Suprapubic skin (tissue), 4 donors: ENCODE measurements around the gene FRY. TPM values are rescaled to one million over a fixed set of nuclear protein-coding genes. Genes with fewer than 3 reads are reported as not detected.

Experiments used
- DNase-seq, 2 donors: peaks; one replicate each; pipeline ENCODE4 v3.0.0-alpha.2; 2019; ENCODE audit warnings: low spot score in 2 of 2
- H3K27ac ChIP-seq: fragments of 200-600 bp; sonication (generic); one replicate; pipeline ENCODE4 v1.5.1; 2019
- H3K27me3 ChIP-seq: fragments of 200-600 bp; sonication (generic); one replicate; pipeline ENCODE4 v1.5.1; 2019
- H3K36me3 ChIP-seq: fragments of 200-600 bp; sonication (generic); one replicate; pipeline ENCODE4 v1.5.1; 2019
- H3K4me1 ChIP-seq: fragments of 200-600 bp; sonication (generic); one replicate; pipeline ENCODE4 v1.5.1; 2019
- H3K4me3 ChIP-seq: fragments of 200-600 bp; sonication (generic); one replicate; pipeline ENCODE4 v1.5.1; 2019; ENCODE audit warnings: mild to moderate bottlenecking
- H3K9me3 ChIP-seq: fragments of 200-600 bp; sonication (generic); one replicate; pipeline ENCODE4 v1.5.1; 2019
- EP300 ChIP-seq: sonication (generic); formaldehyde crosslinking; IDR thresholded peaks from one replicate; pipeline ENCODE4 v1.6.1; 2017; ENCODE audit warnings: antibody characterized with exemption
- POLR2A ChIP-seq, 2 donors: fragments of 450-650 bp; IDR thresholded peaks; one replicate each; pipeline ENCODE4 v1.6.1; 2017; ENCODE audit warnings: antibody characterized with exemption in 2 of 2, mild to moderate bottlenecking in 2 of 2, moderate library complexity in 2 of 2
- POLR2AphosphoS5 ChIP-seq, 3 donors: sonication (generic); formaldehyde crosslinking; IDR thresholded peaks; one replicate each; pipeline ENCODE4 v1.6.1; 2017; ENCODE audit warnings: antibody characterized with exemption in 3 of 3
- whole genome bisulfite sequencing: methylation state at CpG from one replicate; pipeline ENCODE4 v1.1.5; 2018; 5-methylcytosine and 5-hydroxymethylcytosine counted together
- total RNA-seq, 4 donors: library from RNA; depleted of rRNA; stranded (reverse); fragments of >200 nt; gene quantifications; one replicate each; pipeline ENCODE4 v1.1.0, GENCODE V29; 2016
- TF ChIP-seq, protein P1 (sequence below), 2 donors: fragments of 200-600 bp in 1 of 2; fragments of 450-650 bp in 1 of 2; sonication (generic) in 1 of 2; IDR thresholded peaks; one replicate each; pipeline ENCODE4 v1.5.1; 2016 to 2019; ENCODE audit warnings: antibody characterized with exemption in 2 of 2, mild to moderate bottlenecking in 1 of 2, moderate library complexity in 1 of 2

The FRY gene
- total RNA-seq, 4 donors from 2014 or later = 22.5 to 39.6 (median 26.8) TPM

GRCh38 chr13:32107474-32107873, 75.9 kb downstream of the FRY start:
- H3K4me1 ChIP-seq = peaks cover 3% of the 10 kb centered on the region
- H3K4me3 ChIP-seq = no peak overlapping the region
- no peak overlapping the region for H3K27ac ChIP-seq
- H3K27me3 ChIP-seq = no peaks in the 10 kb centered on the region
- DNase-seq = no peak
- no peak for TF ChIP-seq POLR2A (IDR thresholded peaks at IDR 0.05)
- TF ChIP-seq, protein P1, sequence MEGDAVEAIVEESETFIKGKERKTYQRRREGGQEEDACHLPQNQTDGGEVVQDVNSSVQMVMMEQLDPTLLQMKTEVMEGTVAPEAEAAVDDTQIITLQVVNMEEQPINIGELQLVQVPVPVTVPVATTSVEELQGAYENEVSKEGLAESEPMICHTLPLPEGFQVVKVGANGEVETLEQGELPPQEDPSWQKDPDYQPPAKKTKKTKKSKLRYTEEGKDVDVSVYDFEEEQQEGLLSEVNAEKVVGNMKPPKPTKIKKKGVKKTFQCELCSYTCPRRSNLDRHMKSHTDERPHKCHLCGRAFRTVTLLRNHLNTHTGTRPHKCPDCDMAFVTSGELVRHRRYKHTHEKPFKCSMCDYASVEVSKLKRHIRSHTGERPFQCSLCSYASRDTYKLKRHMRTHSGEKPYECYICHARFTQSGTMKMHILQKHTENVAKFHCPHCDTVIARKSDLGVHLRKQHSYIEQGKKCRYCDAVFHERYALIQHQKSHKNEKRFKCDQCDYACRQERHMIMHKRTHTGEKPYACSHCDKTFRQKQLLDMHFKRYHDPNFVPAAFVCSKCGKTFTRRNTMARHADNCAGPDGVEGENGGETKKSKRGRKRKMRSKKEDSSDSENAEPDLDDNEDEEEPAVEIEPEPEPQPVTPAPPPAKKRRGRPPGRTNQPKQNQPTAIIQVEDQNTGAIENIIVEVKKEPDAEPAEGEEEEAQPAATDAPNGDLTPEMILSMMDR (IDR thresholded peaks at IDR 0.05) = no peak
- TF ChIP-seq EP300 = no peak
- TF ChIP-seq POLR2AphosphoS5 (IDR thresholded peaks at IDR 0.05) = no peak
- 49% methylated on average over 4 of the region's 4 CpGs for WGBS
- no peaks in the 10 kb centered on the region for H3K9me3 ChIP-seq
- H3K36me3 ChIP-seq = peaks cover 6% of the 10 kb centered on the region

- Histone ChIP-seq H3K27ac (no peak overlapping the region), H3K36me3 (peaks cover 2% of the 10 kb centered on the region), H3K4me1 (peaks cover 3% of the 10 kb centered on the region), H3K4me3 (no peak overlapping the region), H3K27me3 (no peaks in the 10 kb centered on the region), H3K9me3 (no peaks in the 10 kb centered on the region)
- DNase-seq = no peak
- TF ChIP-seq, protein P1 (IDR thresholded peaks at IDR 0.05) = no peak
- TF ChIP-seq POLR2A (IDR thresholded peaks at IDR 0.05) = no peak
- no peak for TF ChIP-seq EP300
- no peak for TF ChIP-seq POLR2AphosphoS5 (IDR thresholded peaks at IDR 0.05)
- WGBS = 56% methylated on average over 2 of the region's 2 CpGs
Measured at GRCh38 chr13:32107973-32108372, 76.4 kb downstream of the FRY start.

- Histone ChIP-seq H3K4me3 (no peak overlapping the region), H3K27ac (no peak overlapping the region), H3K9me3 (no peaks in the 10 kb centered on the region), H3K27me3 (no peaks in the 10 kb centered on the region), H3K36me3 (no peaks in the 10 kb centered on the region), H3K4me1 (no peaks in the 10 kb centered on the region)
- 79% methylated on average over 1 of the region's 1 CpG for WGBS
- DNase-seq = no peak
- TF ChIP-seq, protein P1 (IDR thresholded peaks at IDR 0.05) = no peak
Measured at GRCh38 chr13:32113532-32113931, 82.0 kb downstream of the FRY start.

- Histone ChIP-seq H3K27me3 (no peaks in the 10 kb centered on the region), H3K36me3 (no peaks in the 10 kb centered on the region), H3K4me1 (no peaks in the 10 kb centered on the region), H3K27ac (no peak overlapping the region), H3K9me3 (no peaks in the 10 kb centered on the region), H3K4me3 (no peak overlapping the region)
- TF ChIP-seq POLR2AphosphoS5 (IDR thresholded peaks at IDR 0.05) = no peak
- no peak for TF ChIP-seq POLR2A (IDR thresholded peaks at IDR 0.05)
- no peak for TF ChIP-seq EP300
- TF ChIP-seq, protein P1 (IDR thresholded peaks at IDR 0.05) = no peak
- WGBS = 76% methylated on average over 5 of the region's 5 CpGs
- no peak for DNase-seq
Measured at GRCh38 chr13:32114284-32114950, 82.8 kb downstream of the FRY start.

DNA sequence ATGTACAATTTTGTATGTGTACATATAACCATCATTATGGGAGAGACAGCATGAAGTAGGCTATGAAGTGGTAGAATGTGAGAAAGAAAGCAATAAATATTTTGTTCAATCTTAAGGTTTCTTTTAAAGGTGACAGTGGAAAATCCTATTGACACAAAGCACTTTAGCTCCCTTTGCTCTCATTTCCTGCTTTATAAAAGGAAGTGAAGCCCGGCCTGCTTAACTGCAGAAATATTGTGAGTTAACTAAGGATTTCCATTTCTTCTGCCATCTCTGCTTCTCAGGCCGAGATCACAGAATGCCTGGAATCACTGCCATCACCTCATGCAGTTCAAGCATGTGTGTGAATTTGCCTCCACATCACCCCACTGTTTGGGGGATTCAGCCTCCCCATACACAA, 83.5 kb downstream of the FRY start:
- DNase-seq = no peak
- WGBS = 83% methylated on average over 2 of the region's 2 CpGs
- H3K27ac ChIP-seq = no peak overlapping the region
- H3K27me3 ChIP-seq = no peaks in the 10 kb centered on the region
- H3K36me3 ChIP-seq = no peaks in the 10 kb centered on the region
- H3K9me3 ChIP-seq = no peaks in the 10 kb centered on the region
- H3K4me1 ChIP-seq = no peaks in the 10 kb centered on the region
- H3K4me3 ChIP-seq = no peak overlapping the region
- TF ChIP-seq POLR2A (IDR thresholded peaks at IDR 0.05) (no peak), EP300 (no peak), POLR2AphosphoS5 (IDR thresholded peaks at IDR 0.05) (no peak)
- TF ChIP-seq, protein P1 (IDR thresholded peaks at IDR 0.05) = no peak
